ENCODE results near the gene DPPA5.
"Not testable (repeated sequence)": the region's sequence is repeated elsewhere in the genome, so short reads cannot be mapped to it uniquely, and the experiment has no call there.

DPPA5 gene

GRCh38 chr6:73341335-73341734 lies 12.7 kb downstream of the DPPA5 start:
- H3K4me3 ChIP-seq (ENCODE audit: low read depth in 1 of 5, low read length in 5 of 5) = no peak overlapping the region
- H3K27ac ChIP-seq (ENCODE audit: low read depth, low read length) = no peak overlapping the region
- H3K9me3 ChIP-seq (ENCODE audit: control insufficient read depth in 5 of 5, low read length in 5 of 5) = no peaks in the 10 kb centered on the region
- no peaks in the 10 kb centered on the region for H3K27me3 ChIP-seq (ENCODE audit: control insufficient read depth in 5 of 5, insufficient read depth in 4 of 5, low read length in 5 of 5)
- H3K9ac ChIP-seq (ENCODE audit: low read length in 5 of 5) = no peak overlapping the region
- no peaks in the 10 kb centered on the region for H3K4me1 ChIP-seq (ENCODE audit: control insufficient read depth in 5 of 5, insufficient read depth in 5 of 5, low read length in 5 of 5)
- H3K36me3 ChIP-seq (ENCODE audit: control insufficient read depth in 5 of 5, insufficient read depth in 5 of 5, low read length in 5 of 5) = no peaks in the 10 kb centered on the region

GRCh38 chr6:73340048-73340447 lies 14.0 kb downstream of the DPPA5 start:
- no peaks in the 10 kb centered on the region for H3K4me1 ChIP-seq (ENCODE audit: control insufficient read depth in 5 of 5, insufficient read depth in 5 of 5, low read length in 5 of 5)
- H3K27me3 ChIP-seq (ENCODE audit: control insufficient read depth in 5 of 5, insufficient read depth in 4 of 5, low read length in 5 of 5) = no peaks in the 10 kb centered on the region
- no peak overlapping the region for H3K27ac ChIP-seq (ENCODE audit: low read depth, low read length)
- no peak overlapping the region for H3K9ac ChIP-seq (ENCODE audit: low read length in 5 of 5)
- no peaks in the 10 kb centered on the region for H3K9me3 ChIP-seq (ENCODE audit: control insufficient read depth in 5 of 5, low read length in 5 of 5)
- H3K4me3 ChIP-seq (ENCODE audit: low read depth in 1 of 5, low read length in 5 of 5) = no peak overlapping the region
- H3K36me3 ChIP-seq (ENCODE audit: control insufficient read depth in 5 of 5, insufficient read depth in 5 of 5, low read length in 5 of 5) = no peaks in the 10 kb centered on the region

DNA sequence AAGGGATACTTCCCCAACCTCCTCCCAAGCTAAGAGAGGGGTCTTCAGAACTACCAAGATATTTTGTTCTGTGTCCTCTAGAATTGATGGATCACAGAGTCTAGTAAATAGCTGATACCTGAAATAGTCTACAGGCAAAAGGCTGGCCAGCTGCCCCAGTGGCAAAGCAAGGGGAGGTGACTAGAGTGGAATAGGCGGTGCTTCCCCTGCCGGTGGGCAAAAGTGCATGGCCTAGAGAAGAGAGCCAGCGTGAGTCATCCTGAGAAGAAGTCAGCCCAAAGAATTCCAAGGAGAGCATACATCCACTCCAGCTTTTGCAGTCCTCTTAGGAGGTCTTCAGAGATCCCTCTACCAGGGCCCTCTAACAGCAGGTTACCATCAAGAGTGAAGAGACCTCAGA lies 14.7 kb downstream of the DPPA5 start:
- H3K27ac ChIP-seq (ENCODE audit: low read depth, low read length) = no peak overlapping the region

DNA sequence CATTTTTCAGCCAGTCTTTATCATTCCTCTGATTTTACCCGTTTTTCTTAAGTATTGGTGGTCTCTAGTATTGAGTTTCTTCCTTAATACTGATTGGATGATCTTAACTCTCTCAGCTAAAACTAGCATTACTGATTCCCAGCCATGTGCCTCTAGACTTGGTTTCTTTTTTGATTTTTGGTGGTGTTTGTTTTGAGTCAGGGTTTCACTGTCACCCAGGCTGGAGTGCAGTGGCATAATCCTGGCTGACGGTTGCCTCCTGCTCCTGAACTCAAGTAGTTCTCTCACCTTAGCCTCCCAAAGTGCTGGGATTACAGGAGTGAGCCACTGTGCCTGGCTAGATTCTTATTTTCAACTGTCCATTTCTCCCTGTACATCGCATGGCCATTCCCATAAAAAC lies 24.9 kb downstream of the DPPA5 start:
- Histone ChIP-seq H3K4me1 (ENCODE audit: control insufficient read depth in 5 of 5, insufficient read depth in 5 of 5, low read length in 5 of 5) (no peaks in the 10 kb centered on the region), H3K9me3 (ENCODE audit: control insufficient read depth in 5 of 5, low read length in 5 of 5) (no peaks in the 10 kb centered on the region), H3K9ac (ENCODE audit: low read length in 5 of 5) (no peak overlapping the region), H3K27me3 (ENCODE audit: control insufficient read depth in 5 of 5, insufficient read depth in 4 of 5, low read length in 5 of 5) (peaks cover 0 to 7% (median 3%) of the 10 kb centered on the region in 5 donors), H3K27ac (ENCODE audit: low read depth, low read length) (no peak overlapping the region), H3K36me3 (ENCODE audit: control insufficient read depth in 5 of 5, insufficient read depth in 5 of 5, low read length in 5 of 5) (no peaks in the 10 kb centered on the region), H3K4me3 (ENCODE audit: low read depth in 1 of 5, low read length in 5 of 5) (no peak overlapping the region)

More for the DNA sequence above, 14.7 kb downstream of the DPPA5 start:
- H3K9me3 ChIP-seq (ENCODE audit: control insufficient read depth in 5 of 5, low read length in 5 of 5) = no peaks in the 10 kb centered on the region
- no peak overlapping the region for H3K9ac ChIP-seq (ENCODE audit: low read length in 5 of 5)
- H3K4me1 ChIP-seq (ENCODE audit: control insufficient read depth in 5 of 5, insufficient read depth in 5 of 5, low read length in 5 of 5) = no peaks in the 10 kb centered on the region
- H3K36me3 ChIP-seq (ENCODE audit: control insufficient read depth in 5 of 5, insufficient read depth in 5 of 5, low read length in 5 of 5) = no peaks in the 10 kb centered on the region
- H3K4me3 ChIP-seq (ENCODE audit: low read depth in 1 of 5, low read length in 5 of 5) = no peak overlapping the region
- H3K27me3 ChIP-seq (ENCODE audit: control insufficient read depth in 5 of 5, insufficient read depth in 4 of 5, low read length in 5 of 5) = no peaks in the 10 kb centered on the region

DNA sequence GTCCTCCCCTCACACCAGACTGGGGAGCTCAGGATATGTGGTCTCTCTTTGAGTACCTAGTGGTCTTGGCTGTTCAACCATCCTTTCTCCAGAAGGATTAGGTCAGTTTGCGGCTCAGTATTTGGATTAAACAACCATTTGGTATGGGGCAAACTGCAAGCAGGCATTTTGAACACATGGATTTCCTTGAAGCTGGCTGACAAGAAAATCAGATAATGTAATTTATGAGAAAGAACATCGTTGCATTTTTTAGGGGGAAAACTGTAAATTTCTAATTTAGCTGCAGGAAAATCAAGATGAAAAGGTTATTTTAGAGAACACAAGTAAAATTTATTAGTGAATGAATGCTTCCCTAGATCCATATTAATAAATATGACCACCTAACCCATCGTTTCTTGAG lies 25.3 kb downstream of the DPPA5 start:
- H3K27me3 ChIP-seq (ENCODE audit: control insufficient read depth in 5 of 5, insufficient read depth in 4 of 5, low read length in 5 of 5) = peaks cover 0 to 7% (median 3%) of the 10 kb centered on the region in 5 donors
- no peaks in the 10 kb centered on the region for H3K4me1 ChIP-seq (ENCODE audit: control insufficient read depth in 5 of 5, insufficient read depth in 5 of 5, low read length in 5 of 5)
- H3K27ac ChIP-seq (ENCODE audit: low read depth, low read length) = no peak overlapping the region
- H3K9ac ChIP-seq (ENCODE audit: low read length in 5 of 5) = no peak overlapping the region
- no peaks in the 10 kb centered on the region for H3K36me3 ChIP-seq (ENCODE audit: control insufficient read depth in 5 of 5, insufficient read depth in 5 of 5, low read length in 5 of 5)
- no peak overlapping the region for H3K4me3 ChIP-seq (ENCODE audit: low read depth in 1 of 5, low read length in 5 of 5)
- no peaks in the 10 kb centered on the region for H3K9me3 ChIP-seq (ENCODE audit: control insufficient read depth in 5 of 5, low read length in 5 of 5)

- Histone ChIP-seq H3K9me3 (ENCODE audit: control insufficient read depth in 5 of 5, low read length in 5 of 5) (no peaks in the 10 kb centered on the region), H3K36me3 (ENCODE audit: control insufficient read depth in 5 of 5, insufficient read depth in 5 of 5, low read length in 5 of 5) (no peaks in the 10 kb centered on the region), H3K27me3 (ENCODE audit: control insufficient read depth in 5 of 5, insufficient read depth in 4 of 5, low read length in 5 of 5) (peaks cover 0 to 6% (median 0%) of the 10 kb centered on the region in 5 donors), H3K4me3 (ENCODE audit: low read depth in 1 of 5, low read length in 5 of 5) (no peak overlapping the region), H3K4me1 (ENCODE audit: control insufficient read depth in 5 of 5, insufficient read depth in 5 of 5, low read length in 5 of 5) (no peaks in the 10 kb centered on the region), H3K27ac (ENCODE audit: low read depth, low read length) (no peak overlapping the region), H3K9ac (ENCODE audit: low read length in 5 of 5) (no peak overlapping the region)
These were observed 28.4 kb downstream of the DPPA5 start for GRCh38 chr6:73325656-73326055.

DNA sequence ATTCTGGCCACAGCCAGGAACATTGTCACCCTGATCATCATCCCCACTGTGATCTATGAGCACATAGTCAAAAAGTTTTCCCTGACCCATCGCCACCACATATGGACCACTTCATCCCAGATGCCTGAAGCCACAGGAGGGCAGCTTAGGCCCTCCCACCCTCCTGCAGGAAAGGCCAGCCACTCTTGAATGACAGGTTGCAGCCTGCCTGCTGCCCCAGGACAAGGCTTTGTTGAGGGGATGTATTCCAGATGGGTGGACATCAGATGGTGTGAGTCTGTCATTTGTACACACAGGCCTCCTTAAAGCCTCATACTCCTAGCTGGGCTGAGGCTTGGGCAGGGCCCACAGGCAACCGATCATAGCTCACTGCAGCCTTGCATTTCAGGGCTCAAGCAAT lies 30.8 kb downstream of the DPPA5 start:
- no peaks in the 10 kb centered on the region for H3K4me1 ChIP-seq (ENCODE audit: control insufficient read depth in 5 of 5, insufficient read depth in 5 of 5, low read length in 5 of 5)
- H3K9me3 ChIP-seq (ENCODE audit: control insufficient read depth in 5 of 5, low read length in 5 of 5) = peaks cover 0 to 8% (median 2%) of the 10 kb centered on the region in 5 donors
- no peaks in the 10 kb centered on the region for H3K27me3 ChIP-seq (ENCODE audit: control insufficient read depth in 5 of 5, insufficient read depth in 4 of 5, low read length in 5 of 5)
- H3K9ac ChIP-seq (ENCODE audit: low read length in 5 of 5) = no peak overlapping the region
- no peaks in the 10 kb centered on the region for H3K36me3 ChIP-seq (ENCODE audit: control insufficient read depth in 5 of 5, insufficient read depth in 5 of 5, low read length in 5 of 5)
- H3K4me3 ChIP-seq (ENCODE audit: low read depth in 1 of 5, low read length in 5 of 5) = no peak overlapping the region
- H3K27ac ChIP-seq (ENCODE audit: low read depth, low read length) = no peak overlapping the region

GRCh38 chr6:73314577-73315492 lies 39.2 kb downstream of the DPPA5 start:
- Histone ChIP-seq H3K36me3 (ENCODE audit: control insufficient read depth in 5 of 5, insufficient read depth in 5 of 5, low read length in 5 of 5) (no peaks in the 10 kb centered on the region), H3K27me3 (ENCODE audit: control insufficient read depth in 5 of 5, insufficient read depth in 4 of 5, low read length in 5 of 5) (peaks cover 8 to 18% (median 12%) of the 10 kb centered on the region in 5 donors), H3K4me1 (ENCODE audit: control insufficient read depth in 5 of 5, insufficient read depth in 5 of 5, low read length in 5 of 5) (peaks cover 0 to 13% (median 8%) of the 10 kb centered on the region in 5 donors), H3K9ac (ENCODE audit: low read length in 5 of 5) (no peak overlapping the region), H3K4me3 (ENCODE audit: low read depth in 1 of 5, low read length in 5 of 5) (peak overlapping the region in 1 of 5 donors; percentile 28), H3K27ac (ENCODE audit: low read depth, low read length) (no peak overlapping the region), H3K9me3 (ENCODE audit: control insufficient read depth in 5 of 5, low read length in 5 of 5) (peaks cover 0 to 10% (median 6%) of the 10 kb centered on the region in 5 donors)

DNA sequence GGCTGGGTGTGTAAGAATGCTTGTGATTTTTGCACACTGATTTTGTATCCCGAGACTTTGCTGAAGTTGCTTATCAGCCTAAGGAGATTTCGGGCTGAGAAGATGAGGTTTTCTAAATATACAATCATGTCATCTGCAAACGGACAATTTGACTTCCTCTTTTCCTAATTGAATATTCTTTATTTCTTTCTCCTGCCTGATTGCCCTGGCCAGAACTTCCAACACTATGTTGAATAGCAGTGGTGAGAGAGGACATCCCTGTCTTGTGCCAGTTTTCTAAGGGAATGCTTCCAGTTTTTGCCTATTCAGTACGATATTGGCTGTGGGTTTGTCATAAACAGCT lies 43.6 kb downstream of the DPPA5 start:
- H3K27ac ChIP-seq (ENCODE audit: low read depth, low read length); H3K9me3 ChIP-seq (ENCODE audit: control insufficient read depth in 5 of 5, low read length in 5 of 5); H3K36me3 ChIP-seq (ENCODE audit: control insufficient read depth in 5 of 5, insufficient read depth in 5 of 5, low read length in 5 of 5): not testable (repeated sequence)
- Histone ChIP-seq H3K9ac (ENCODE audit: low read length in 5 of 5) (peak overlapping the region in 1 of 5 donors; percentile 68), H3K27me3 (ENCODE audit: control insufficient read depth in 5 of 5, insufficient read depth in 4 of 5, low read length in 5 of 5) (peaks cover 6 to 21% (median 17%) of the 10 kb centered on the region in 5 donors), H3K4me1 (ENCODE audit: control insufficient read depth in 5 of 5, insufficient read depth in 5 of 5, low read length in 5 of 5) (peaks cover 0 to 20% (median 16%) of the 10 kb centered on the region in 5 donors), H3K4me3 (ENCODE audit: low read depth in 1 of 5, low read length in 5 of 5) (peak overlapping the region; percentile 15 to 79 (median 72))

DNA sequence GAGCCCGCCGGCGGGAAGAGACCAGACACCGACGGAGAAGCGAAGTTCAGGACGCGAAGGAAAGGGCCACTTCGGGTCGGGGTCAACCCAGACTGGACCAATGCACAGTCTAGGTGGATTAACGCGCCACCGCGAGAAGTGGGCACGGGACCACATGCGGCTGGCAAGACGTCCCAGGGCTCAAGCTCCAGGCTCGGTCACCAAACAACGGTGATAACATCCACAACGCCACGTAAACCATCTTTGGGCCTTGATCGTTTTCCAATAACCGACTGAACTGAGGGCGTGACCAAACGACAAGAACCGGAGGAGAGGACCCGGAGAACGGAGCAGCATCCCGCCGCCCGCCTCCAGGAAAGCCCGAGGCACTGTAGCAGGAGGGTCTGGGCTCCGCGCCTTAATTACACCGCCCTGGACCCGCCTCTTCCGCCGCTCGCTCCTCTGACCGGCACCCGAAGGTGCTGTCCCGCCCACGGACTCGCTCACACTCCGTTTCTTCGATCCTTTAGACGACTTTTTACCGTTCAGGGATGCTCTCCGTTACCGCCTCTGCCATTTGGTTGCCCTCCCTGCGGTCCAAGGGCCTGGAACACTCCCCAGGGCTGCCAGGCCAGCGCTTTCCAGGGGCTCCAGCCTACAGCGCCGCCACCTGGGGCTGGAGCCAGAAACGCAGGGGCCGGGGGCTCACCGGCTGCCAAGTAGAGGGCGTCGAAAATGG lies 44.1 kb downstream of the DPPA5 start:
- Histone ChIP-seq H3K9ac (ENCODE audit: low read length in 5 of 5) (peak overlapping the region in 3 of 5 donors; percentile 54 to 68 (median 63)), H3K9me3 (ENCODE audit: control insufficient read depth in 5 of 5, low read length in 5 of 5) (no peaks in the 10 kb centered on the region), H3K36me3 (ENCODE audit: control insufficient read depth in 5 of 5, insufficient read depth in 5 of 5, low read length in 5 of 5) (no peaks in the 10 kb centered on the region), H3K27ac (ENCODE audit: low read depth, low read length) (no peak overlapping the region), H3K27me3 (ENCODE audit: control insufficient read depth in 5 of 5, insufficient read depth in 4 of 5, low read length in 5 of 5) (peaks cover under 1 to 16% (median 12%) of the 10 kb centered on the region in 5 donors), H3K4me1 (ENCODE audit: control insufficient read depth in 5 of 5, insufficient read depth in 5 of 5, low read length in 5 of 5) (peaks cover 0 to 20% (median 16%) of the 10 kb centered on the region in 5 donors), H3K4me3 (ENCODE audit: low read depth in 1 of 5, low read length in 5 of 5) (peak overlapping the region; percentile 62 to 79 (median 72))
